HG03039 (cell line): ENCODE data around the gene ABHD15.

ENCODE experiments used
- ATAC-seq: cut with Tn5 transposase; IDR thresholded peaks from one replicate; pipeline ENCODE4 v1.9.1; 2021; ENCODE audit warnings: mild to moderate bottlenecking, moderate library complexity; ENCODE audit not compliant: unreplicated experiment

The ABHD15 gene

GRCh38 chr17:29595107-29595942 is 28.5 kb upstream of the ABHD15 start:
- no peak for ATAC-seq

- ATAC-seq: no peak
Measured at GRCh38 chr17:29594519-29595090, 27.8 kb upstream of the ABHD15 start.

- ATAC-seq: no peak
Measured at GRCh38 chr17:29593591-29594518, 27.0 kb upstream of the ABHD15 start.

GRCh38 chr17:29592850-29593551 is 26.2 kb upstream of the ABHD15 start, which contains the start of gene ANKRD13B:
Gene ANKRD13B, plus strand, starts transcription at chr17:29593132. Its CDS starts 490 bp downstream, at chr17:29593622.
- no peak for ATAC-seq

GRCh38 chr17:29591737-29592608 is 25.1 kb upstream of the ABHD15 start:
- ATAC-seq: no peak

- no peak for ATAC-seq
Measured at GRCh38 chr17:29591146-29591736, 24.4 kb upstream of the ABHD15 start.

- ATAC-seq: no peak
Measured at GRCh38 chr17:29590411-29591145, 23.7 kb upstream of the ABHD15 start.

- ATAC-seq: peak; percentile 66
Measured at GRCh38 chr17:29589524-29590410, 22.9 kb upstream of the ABHD15 start, which contains the start of gene GIT1. Gene GIT1, minus strand, starts transcription at chr17:29589648. Its CDS starts 270 bp downstream, at chr17:29589378.

- ATAC-seq: peak; percentile 6
Measured at GRCh38 chr17:29588562-29589411, 21.9 kb upstream of the ABHD15 start.

- ATAC-seq: no peak
Measured at GRCh38 chr17:29588017-29588561, 21.3 kb upstream of the ABHD15 start.

GRCh38 chr17:29587591-29587990 is 20.8 kb upstream of the ABHD15 start:
- ATAC-seq: no peak

- no peak for ATAC-seq
Measured at GRCh38 chr17:29586676-29587469, 20.0 kb upstream of the ABHD15 start.

GRCh38 chr17:29585080-29585751 is 18.4 kb upstream of the ABHD15 start:
- ATAC-seq: no peak

GRCh38 chr17:29584452-29585079 is 17.7 kb upstream of the ABHD15 start:
- ATAC-seq: no peak
